K562 (cell line): ENCODE measurements around the gene ELK4.

Source experiments
- BRCA1 ChIP-seq, 2 experiments: fragments of 450-650 bp in 1 of 2; sonication (generic) in 1 of 2; formaldehyde crosslinking in 1 of 2; IDR thresholded peaks; 2 replicates each; pipeline versions ENCODE4 v1.5.0 to v1.6.1; 2017 to 2020; ENCODE audit warnings: mild to moderate bottlenecking in 1 of 2, missing genetic modification reagents in 1 of 2
- CCAR2 ChIP-seq: fragments of 200-400 bp; formaldehyde crosslinking; IDR thresholded peaks from 2 replicates; pipeline ENCODE4 v1.6.1; 2017; ENCODE audit warnings: mild to moderate bottlenecking, low read depth, low read length
- ETV5 ChIP-seq: sonication (generic); formaldehyde crosslinking; IDR thresholded peaks from 2 replicates; pipeline ENCODE4 v1.4.0; 2020; ENCODE audit warnings: low read depth, mild to moderate bottlenecking, missing genetic modification reagents
- POLR2AphosphoS5 ChIP-seq: IDR thresholded peaks from 2 replicates; pipeline ENCODE4 v1.6.1; 2011; ENCODE audit warnings: mild to moderate bottlenecking, low read depth, low read length, moderate library complexity; ENCODE audit not compliant: control insufficient read depth, insufficient read depth
- SREBF1 ChIP-seq: fragments of 150-350 bp; IDR thresholded peaks from 2 replicates; pipeline ENCODE4 v1.6.1; 2014; ENCODE audit warnings: antibody characterized with exemption, low read depth, low read length, borderline replicate concordance
- SRF ChIP-seq, 2 experiments: fragments of 250-450, 450-650 bp in 1 of 2; sonication (Bioruptor Pico) in 1 of 2; sonication (generic) in 1 of 2; formaldehyde crosslinking; IDR thresholded peaks; 2 replicates each; pipeline versions ENCODE4 v1.5.0 to v1.5.1; 2020 to 2022; ENCODE audit warnings: mild to moderate bottlenecking in 1 of 2, missing genetic modification reagents in 1 of 2
- TEAD2 ChIP-seq: fragments of 450-650 bp; IDR thresholded peaks from 2 replicates; pipeline ENCODE4 v1.6.1; 2016; ENCODE audit warnings: missing genetic modification characterization, control low read depth, missing compliant biosample characterization
- ZBTB8A ChIP-seq: fragments of 450-650 bp; IDR thresholded peaks from 2 replicates; pipeline ENCODE4 v1.6.1; 2018; ENCODE audit warnings: mild to moderate bottlenecking, moderate library complexity; ENCODE audit not compliant: partially characterized antibody
- ZNF75A ChIP-seq: fragments of 450-650 bp; formaldehyde crosslinking; IDR thresholded peaks from 2 replicates; pipeline ENCODE4 v1.4.0; 2020; ENCODE audit warnings: mild to moderate bottlenecking
- TF ChIP-seq, protein P1 (sequence below): sonication (generic); IDR thresholded peaks from 2 replicates; pipeline ENCODE4 v1.6.1; 2016
- TF ChIP-seq, protein P2 (sequence below), 2 experiments: IDR thresholded peaks; 2 replicates each; pipeline ENCODE4 v1.6.1; 2011; ENCODE audit warnings: borderline replicate concordance in 1 of 2, control low read depth in 1 of 2, low read depth in 1 of 2, low read length in 1 of 2, mild to moderate bottlenecking in 1 of 2, mixed read lengths in 1 of 2, moderate library complexity in 1 of 2; ENCODE audit not compliant: insufficient read depth in 1 of 2, insufficient read length in 1 of 2, poor library complexity in 1 of 2, severe bottlenecking in 1 of 2; ENCODE audit errors: extremely low read depth in 1 of 2
- TF ChIP-seq, protein P3 (sequence below), 3 experiments: IDR thresholded peaks in 2 of 3; conservative IDR thresholded peaks in 1 of 3; 2 replicates each; pipeline ENCODE4 v1.5.1; 2011 to 2012; ENCODE audit warnings: low read length in 3 of 3, mild to moderate bottlenecking in 3 of 3, control low read depth in 2 of 3, improper control_type of control experiment in 1 of 3, inconsistent platforms in 1 of 3, low read depth in 1 of 3, mixed read lengths in 1 of 3, moderate library complexity in 1 of 3; ENCODE audit not compliant: insufficient read depth in 2 of 3
- TF ChIP-seq, protein P4 (sequence below): fragments of 150-350 bp; IDR thresholded peaks from 2 replicates; pipeline ENCODE4 v1.6.1; 2014; ENCODE audit warnings: low read depth, mild to moderate bottlenecking, low read length, borderline replicate concordance

DNA sequence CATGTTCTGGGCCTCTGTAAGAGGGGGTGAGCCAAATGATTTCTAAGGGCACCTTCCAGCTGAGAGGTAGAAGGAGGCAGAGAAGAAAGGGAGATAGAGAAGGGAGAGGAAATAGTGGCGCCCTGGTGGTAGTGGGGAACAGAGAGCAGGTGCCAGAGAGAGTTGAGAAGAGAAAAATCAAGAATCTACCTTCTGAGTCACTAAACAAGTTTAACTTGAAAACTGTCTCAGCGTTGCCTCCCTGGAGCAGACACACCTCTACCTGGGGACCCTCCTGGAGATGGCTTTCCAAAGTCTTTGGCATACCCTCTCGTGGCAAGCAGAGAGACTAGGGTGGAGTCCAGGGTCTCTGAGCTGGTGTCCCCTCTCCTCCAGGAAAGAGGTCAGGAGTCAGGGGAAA is 49.6 kb upstream of the ELK4 start:
- TF ChIP-seq, protein P1, sequence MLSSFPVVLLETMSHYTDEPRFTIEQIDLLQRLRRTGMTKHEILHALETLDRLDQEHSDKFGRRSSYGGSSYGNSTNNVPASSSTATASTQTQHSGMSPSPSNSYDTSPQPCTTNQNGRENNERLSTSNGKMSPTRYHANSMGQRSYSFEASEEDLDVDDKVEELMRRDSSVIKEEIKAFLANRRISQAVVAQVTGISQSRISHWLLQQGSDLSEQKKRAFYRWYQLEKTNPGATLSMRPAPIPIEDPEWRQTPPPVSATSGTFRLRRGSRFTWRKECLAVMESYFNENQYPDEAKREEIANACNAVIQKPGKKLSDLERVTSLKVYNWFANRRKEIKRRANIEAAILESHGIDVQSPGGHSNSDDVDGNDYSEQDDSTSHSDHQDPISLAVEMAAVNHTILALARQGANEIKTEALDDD, result no peak
- no peak for TF ChIP-seq CCAR2
- TF ChIP-seq BRCA1 (IDR thresholded peaks at IDR 0.05), result no peak
- no peak for TF ChIP-seq BRCA1 (CRISPR knock-in tag; IDR thresholded peaks at IDR 0.05)
- TF ChIP-seq, protein P2, sequence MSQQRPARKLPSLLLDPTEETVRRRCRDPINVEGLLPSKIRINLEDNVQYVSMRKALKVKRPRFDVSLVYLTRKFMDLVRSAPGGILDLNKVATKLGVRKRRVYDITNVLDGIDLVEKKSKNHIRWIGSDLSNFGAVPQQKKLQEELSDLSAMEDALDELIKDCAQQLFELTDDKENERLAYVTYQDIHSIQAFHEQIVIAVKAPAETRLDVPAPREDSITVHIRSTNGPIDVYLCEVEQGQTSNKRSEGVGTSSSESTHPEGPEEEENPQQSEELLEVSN (IDR thresholded peaks at IDR 0.05; ENCODE audit: borderline replicate concordance in 1 of 2, extremely low read depth in 1 of 2, insufficient read depth in 1 of 2, insufficient read length in 1 of 2, low read depth in 1 of 2, low read length in 1 of 2, poor library complexity in 1 of 2, severe bottlenecking in 1 of 2), result no peak
- no peak for TF ChIP-seq SRF (CRISPR knock-in tag; IDR thresholded peaks at IDR 0.05)
- TF ChIP-seq, protein P3, sequence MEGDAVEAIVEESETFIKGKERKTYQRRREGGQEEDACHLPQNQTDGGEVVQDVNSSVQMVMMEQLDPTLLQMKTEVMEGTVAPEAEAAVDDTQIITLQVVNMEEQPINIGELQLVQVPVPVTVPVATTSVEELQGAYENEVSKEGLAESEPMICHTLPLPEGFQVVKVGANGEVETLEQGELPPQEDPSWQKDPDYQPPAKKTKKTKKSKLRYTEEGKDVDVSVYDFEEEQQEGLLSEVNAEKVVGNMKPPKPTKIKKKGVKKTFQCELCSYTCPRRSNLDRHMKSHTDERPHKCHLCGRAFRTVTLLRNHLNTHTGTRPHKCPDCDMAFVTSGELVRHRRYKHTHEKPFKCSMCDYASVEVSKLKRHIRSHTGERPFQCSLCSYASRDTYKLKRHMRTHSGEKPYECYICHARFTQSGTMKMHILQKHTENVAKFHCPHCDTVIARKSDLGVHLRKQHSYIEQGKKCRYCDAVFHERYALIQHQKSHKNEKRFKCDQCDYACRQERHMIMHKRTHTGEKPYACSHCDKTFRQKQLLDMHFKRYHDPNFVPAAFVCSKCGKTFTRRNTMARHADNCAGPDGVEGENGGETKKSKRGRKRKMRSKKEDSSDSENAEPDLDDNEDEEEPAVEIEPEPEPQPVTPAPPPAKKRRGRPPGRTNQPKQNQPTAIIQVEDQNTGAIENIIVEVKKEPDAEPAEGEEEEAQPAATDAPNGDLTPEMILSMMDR (IDR thresholded peaks at IDR 0.05 in 2 of 3, conservative IDR thresholded peaks at IDR 0.05 in 1 of 3; ENCODE audit: insufficient read depth in 2 of 3, low read depth in 1 of 3, low read length in 3 of 3), result no peak
- TF ChIP-seq, protein P4, sequence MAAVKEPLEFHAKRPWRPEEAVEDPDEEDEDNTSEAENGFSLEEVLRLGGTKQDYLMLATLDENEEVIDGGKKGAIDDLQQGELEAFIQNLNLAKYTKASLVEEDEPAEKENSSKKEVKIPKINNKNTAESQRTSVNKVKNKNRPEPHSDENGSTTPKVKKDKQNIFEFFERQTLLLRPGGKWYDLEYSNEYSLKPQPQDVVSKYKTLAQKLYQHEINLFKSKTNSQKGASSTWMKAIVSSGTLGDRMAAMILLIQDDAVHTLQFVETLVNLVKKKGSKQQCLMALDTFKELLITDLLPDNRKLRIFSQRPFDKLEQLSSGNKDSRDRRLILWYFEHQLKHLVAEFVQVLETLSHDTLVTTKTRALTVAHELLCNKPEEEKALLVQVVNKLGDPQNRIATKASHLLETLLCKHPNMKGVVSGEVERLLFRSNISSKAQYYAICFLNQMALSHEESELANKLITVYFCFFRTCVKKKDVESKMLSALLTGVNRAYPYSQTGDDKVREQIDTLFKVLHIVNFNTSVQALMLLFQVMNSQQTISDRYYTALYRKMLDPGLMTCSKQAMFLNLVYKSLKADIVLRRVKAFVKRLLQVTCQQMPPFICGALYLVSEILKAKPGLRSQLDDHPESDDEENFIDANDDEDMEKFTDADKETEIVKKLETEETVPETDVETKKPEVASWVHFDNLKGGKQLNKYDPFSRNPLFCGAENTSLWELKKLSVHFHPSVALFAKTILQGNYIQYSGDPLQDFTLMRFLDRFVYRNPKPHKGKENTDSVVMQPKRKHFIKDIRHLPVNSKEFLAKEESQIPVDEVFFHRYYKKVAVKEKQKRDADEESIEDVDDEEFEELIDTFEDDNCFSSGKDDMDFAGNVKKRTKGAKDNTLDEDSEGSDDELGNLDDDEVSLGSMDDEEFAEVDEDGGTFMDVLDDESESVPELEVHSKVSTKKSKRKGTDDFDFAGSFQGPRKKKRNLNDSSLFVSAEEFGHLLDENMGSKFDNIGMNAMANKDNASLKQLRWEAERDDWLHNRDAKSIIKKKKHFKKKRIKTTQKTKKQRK, result no peak
- TF ChIP-seq ZNF75A (CRISPR knock-in tag), result no peak
- no peak for TF ChIP-seq TEAD2 (tag)
- no peak for TF ChIP-seq POLR2AphosphoS5
- TF ChIP-seq ETV5, result no peak
- no peak for TF ChIP-seq ZBTB8A
- TF ChIP-seq SREBF1, result no peak
